Omental fat pad (tissue), 4 donors: ENCODE results near the gene LCN1. TPM values are rescaled to one million over a fixed set of nuclear protein-coding genes. Genes with fewer than 3 reads are reported as not detected.
A peak's percentile ranks its signal among the peaks of the same experiment; 100 is the strongest.

Experiments
- ATAC-seq: fragments of 150-250 bp; one replicate; pipeline ENCODE4 v1.9.1; 2016; ENCODE audit warnings: mild to moderate bottlenecking, moderate library complexity; ENCODE audit not compliant: low FRiP score
- DNase-seq: peaks from one replicate; pipeline ENCODE4 v3.0.0-alpha.2; 2019; ENCODE audit warnings: low spot score
- total RNA-seq, 4 donors: library from RNA; depleted of rRNA; stranded (reverse); fragments of >200 nt; gene quantifications; one replicate each; pipeline ENCODE4 v1.1.0, GENCODE V29; 2016
- TF ChIP-seq, protein P1 (sequence below), 3 donors: fragments of 450-650 bp; IDR thresholded peaks; one replicate each; pipeline ENCODE4 v1.5.1; 2016 to 2017; ENCODE audit warnings: antibody characterized with exemption in 3 of 3, mild to moderate bottlenecking in 3 of 3, moderate library complexity in 2 of 3

Gene LCN1
- total RNA-seq, 4 donors from 2014 or later, result not detected

DNA sequence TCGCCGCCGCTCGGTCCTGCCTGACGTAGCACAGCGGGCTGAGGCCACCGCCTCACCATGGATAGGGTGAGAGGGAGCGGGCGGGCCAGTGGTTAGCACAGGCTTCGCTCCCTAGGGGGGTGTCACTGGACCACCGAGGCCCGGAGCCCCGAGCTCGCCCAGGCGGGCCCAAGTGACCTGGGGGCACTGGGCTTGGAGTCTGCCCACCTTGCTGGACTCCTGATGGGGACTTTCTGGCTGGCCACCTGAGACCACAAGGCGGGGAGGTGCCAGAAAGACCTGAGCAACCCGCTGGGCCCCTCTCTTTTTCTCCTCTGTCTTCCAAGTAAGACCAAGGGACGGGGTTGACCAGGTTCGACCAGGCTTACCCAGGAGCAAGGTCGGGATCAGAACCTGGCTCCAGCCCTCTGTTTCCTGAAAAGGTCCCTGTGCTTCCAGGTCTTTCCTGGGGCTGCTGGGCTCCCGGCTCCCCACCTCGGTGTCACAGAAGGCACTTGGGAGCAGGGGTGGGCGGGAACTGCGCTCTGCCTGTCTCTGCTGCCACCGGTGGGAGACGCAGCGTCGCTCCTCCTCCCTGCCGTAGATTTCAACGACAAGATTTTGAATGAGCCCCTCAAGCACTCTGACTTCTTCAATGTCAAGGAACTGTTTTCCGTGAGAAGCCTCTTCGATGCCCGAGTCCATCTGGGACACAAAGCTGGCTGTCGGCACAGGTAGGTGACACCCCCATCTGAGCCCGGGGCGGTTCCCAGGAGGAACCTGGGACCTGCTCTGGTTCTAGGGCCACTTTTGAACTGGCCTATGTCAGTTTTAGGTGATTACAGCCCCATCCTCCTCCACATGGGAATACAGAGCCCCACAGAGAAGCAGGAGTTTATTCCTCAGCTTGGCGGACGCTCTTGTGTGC, 19.7 kb upstream of the LCN1 start:
- no peak for DNase-seq
- TF ChIP-seq, protein P1, sequence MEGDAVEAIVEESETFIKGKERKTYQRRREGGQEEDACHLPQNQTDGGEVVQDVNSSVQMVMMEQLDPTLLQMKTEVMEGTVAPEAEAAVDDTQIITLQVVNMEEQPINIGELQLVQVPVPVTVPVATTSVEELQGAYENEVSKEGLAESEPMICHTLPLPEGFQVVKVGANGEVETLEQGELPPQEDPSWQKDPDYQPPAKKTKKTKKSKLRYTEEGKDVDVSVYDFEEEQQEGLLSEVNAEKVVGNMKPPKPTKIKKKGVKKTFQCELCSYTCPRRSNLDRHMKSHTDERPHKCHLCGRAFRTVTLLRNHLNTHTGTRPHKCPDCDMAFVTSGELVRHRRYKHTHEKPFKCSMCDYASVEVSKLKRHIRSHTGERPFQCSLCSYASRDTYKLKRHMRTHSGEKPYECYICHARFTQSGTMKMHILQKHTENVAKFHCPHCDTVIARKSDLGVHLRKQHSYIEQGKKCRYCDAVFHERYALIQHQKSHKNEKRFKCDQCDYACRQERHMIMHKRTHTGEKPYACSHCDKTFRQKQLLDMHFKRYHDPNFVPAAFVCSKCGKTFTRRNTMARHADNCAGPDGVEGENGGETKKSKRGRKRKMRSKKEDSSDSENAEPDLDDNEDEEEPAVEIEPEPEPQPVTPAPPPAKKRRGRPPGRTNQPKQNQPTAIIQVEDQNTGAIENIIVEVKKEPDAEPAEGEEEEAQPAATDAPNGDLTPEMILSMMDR (IDR thresholded peaks at IDR 0.05), result no peak
- no peak for ATAC-seq

DNA sequence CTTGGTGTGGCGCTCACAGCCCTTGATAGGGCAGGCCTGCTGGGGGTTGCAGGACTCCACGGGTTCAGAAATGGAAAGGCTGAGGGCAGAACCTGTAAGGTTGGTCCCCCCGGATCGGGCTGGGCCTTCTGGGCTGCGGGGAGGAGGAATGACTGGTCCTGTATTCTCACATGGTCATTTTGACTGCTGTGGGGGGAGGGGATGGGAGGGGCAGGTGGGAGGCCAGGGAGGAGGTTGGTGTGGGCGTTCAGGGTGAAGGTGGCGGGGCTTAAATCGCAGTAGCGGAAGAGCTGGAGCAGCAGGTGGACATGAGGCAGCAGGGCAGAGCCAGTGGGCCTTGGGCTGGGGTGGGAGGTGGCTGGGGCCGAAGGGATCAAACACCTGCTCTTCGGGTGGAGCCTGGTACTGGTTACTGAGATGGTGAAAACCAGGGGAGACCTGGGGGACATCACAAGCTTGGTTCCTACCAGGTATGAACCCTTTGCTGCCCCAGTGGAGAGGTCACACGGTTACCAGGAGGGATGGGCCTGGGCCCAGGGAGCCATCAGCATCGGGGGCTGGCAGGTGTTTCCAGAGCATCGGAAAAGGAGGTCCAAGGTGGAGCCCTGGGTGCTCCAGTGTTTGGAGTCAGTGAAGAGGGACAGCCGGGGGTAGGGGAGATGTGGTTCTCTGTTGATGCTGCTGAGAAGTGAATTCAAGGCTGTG, 18.9 kb upstream of the LCN1 start:
- DNase-seq (no peak), ATAC-seq (no peak)
- TF ChIP-seq, protein P1 (IDR thresholded peaks at IDR 0.05), result no peak

DNA sequence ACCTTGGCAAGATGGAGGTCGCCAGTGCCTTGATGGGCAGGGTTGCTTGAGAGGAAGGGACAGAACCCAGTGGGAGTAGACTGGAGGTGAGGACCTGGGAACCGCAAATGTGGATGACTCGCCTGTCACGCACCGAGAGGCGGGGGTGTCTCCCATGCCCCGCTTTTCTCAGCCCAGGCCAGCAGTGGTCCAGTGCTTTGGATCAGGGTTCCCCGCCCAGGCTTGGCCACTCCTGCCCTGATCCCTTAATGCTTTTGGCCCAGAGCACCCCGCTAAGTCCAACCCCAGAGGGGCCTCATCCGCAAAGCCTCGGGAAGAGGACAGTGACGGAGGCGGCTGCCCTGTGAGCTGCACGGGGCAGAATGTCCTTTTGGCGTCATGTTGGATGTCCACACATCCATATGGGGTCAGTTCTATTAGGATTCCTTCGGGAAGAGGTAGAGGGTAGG, 18.3 kb upstream of the LCN1 start:
- DNase-seq, result no peak
- ATAC-seq, result no peak
- TF ChIP-seq, protein P1 (IDR thresholded peaks at IDR 0.05), result no peak

DNA sequence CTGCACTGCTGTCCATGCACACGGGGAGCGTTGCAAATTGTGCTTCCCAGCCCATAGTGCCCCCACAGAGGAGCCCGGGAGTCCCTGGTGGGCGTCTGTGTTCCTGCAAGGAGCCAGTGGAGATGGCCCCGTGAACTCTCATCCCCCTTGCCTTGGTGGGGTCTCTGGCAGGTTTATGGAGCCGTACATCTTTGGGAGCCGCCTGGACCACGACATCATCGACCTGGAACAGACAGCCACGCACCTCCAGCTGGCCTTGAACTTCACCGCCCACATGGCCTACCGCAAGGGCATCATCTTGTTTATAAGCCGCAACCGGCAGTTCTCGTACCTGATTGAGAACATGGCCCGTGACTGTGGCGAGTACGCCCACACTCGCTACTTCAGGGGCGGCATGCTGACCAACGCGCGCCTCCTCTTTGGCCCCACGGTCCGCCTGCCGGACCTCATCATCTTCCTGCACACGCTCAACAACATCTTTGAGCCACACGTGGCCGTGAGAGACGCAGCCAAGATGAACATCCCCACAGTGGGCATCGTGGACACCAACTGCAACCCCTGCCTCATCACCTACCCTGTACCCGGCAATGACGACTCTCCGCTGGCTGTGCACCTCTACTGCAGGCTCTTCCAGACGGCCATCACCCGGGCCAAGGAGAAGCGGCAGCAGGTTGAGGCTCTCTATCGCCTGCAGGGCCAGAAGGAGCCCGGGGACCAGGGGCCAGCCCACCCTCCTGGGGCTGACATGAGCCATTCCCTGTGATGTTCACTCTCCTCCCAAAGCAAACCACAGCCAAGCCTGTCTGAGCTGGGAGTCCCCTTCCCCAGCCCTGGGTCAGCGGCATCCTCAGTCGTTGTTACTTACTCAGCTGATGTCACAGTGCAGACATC, 17.6 kb upstream of the LCN1 start:
- TF ChIP-seq, protein P1 (IDR thresholded peaks at IDR 0.05), result no peak
- ATAC-seq (no peak), DNase-seq (no peak)

DNA sequence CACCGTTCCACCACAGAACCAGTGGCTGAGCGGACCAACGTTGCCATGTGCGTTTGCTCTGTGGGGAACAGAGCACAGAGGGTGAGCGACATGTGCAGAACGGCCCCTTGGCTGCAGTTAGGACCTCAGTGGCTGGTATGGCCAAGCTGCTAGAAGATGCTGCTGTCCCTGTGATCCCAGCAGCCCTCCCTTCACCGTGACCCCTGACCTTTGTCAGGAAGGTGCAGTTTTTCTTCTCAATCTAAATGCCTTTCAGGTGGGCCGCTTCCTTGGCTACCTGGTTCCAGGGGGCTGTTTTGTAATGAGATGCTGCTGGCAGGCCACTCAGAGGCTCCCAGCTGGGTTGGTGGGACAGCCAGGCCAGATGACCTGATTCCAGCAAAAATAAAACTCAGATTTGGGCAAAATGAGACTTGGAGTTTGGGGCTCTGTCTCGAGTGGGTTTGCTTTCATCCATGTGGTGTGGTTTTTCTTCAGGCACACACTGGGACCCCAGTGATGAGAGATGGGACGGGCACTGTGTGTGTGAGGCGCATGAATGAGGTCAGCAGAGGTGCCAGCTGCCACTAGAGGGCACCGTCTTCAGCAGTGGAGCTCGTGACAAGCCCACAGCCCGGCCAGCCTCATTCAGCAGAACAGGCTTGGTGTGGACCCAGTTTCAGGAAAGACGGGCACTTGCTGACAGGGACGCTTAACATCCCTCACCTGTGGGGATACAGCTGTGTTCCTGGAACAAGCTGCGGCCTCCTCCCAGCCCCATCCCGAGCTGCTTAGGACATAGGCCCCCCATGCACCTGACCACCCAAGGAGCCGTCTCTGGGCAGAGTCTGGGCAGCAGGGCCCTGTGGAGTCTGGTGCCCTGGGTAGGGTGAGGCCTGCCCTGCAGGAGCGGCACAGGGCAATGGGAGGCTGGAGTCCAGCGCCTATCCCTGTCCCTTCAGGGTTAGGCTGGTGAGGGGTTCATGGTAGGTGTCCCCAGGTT, 16.7 kb upstream of the LCN1 start:
- ATAC-seq, result no peak
- peak; percentile 47 for DNase-seq
- TF ChIP-seq, protein P1 (IDR thresholded peaks at IDR 0.05), result no peak
